Skin of body (tissue), 2 donors: ENCODE measurements around the gene FCHSD1. TPM values are rescaled to one million over a fixed set of nuclear protein-coding genes. Genes with fewer than 3 reads are reported as not detected.
"Not testable (repeated sequence)": the region's sequence is repeated elsewhere in the genome, so short reads cannot be mapped to it uniquely, and the experiment has no call there.

Experiments used
- DNase-seq: peaks from one replicate; lab custom pipeline; 2025; lab: John Stamatoyannopoulos, UW
- total RNA-seq: library from RNA; depleted of rRNA; stranded (reverse); fragments of >200 nt; gene quantifications from one replicate; pipeline ENCODE4 v1.2.3, GENCODE V29; 2014

The FCHSD1 gene
- total RNA-seq, 1 donor from 2014 or later: 22.4 TPM

GRCh38 chr5:141617682-141618029, 33.6 kb downstream of the FCHSD1 start:
- DNase-seq: no peak

GRCh38 chr5:141617128-141617527, 34.1 kb downstream of the FCHSD1 start:
- DNase-seq: no peak

GRCh38 chr5:141615991-141616720, 35.1 kb downstream of the FCHSD1 start:
- no peak for DNase-seq

- no peak for DNase-seq
Observed at GRCh38 chr5:141613344-141613743, 37.9 kb downstream of the FCHSD1 start.

- no peak for DNase-seq
Observed at GRCh38 chr5:141611289-141611688, 39.9 kb downstream of the FCHSD1 start.

GRCh38 chr5:141609921-141610320, 41.3 kb downstream of the FCHSD1 start:
- not testable (repeated sequence) for DNase-seq

GRCh38 chr5:141609044-141609443, 42.2 kb downstream of the FCHSD1 start:
- no peak for DNase-seq

- no peak for DNase-seq
Observed at GRCh38 chr5:141608557-141608956, 42.7 kb downstream of the FCHSD1 start.

- no peak for DNase-seq
Observed at GRCh38 chr5:141608046-141608445, 43.2 kb downstream of the FCHSD1 start.

- DNase-seq: no peak
Observed at GRCh38 chr5:141605523-141606277, 45.5 kb downstream of the FCHSD1 start.

GRCh38 chr5:141603923-141604717, 47.1 kb downstream of the FCHSD1 start:
- peak; percentile 77 for DNase-seq

- no peak for DNase-seq
Observed at GRCh38 chr5:141602606-141603005, 48.6 kb downstream of the FCHSD1 start.

GRCh38 chr5:141598391-141599345, 52.5 kb downstream of the FCHSD1 start:
- no peak for DNase-seq

- no peak for DNase-seq
Observed at GRCh38 chr5:141597814-141598213, 53.4 kb downstream of the FCHSD1 start.

- no peak for DNase-seq
Observed at GRCh38 chr5:141597394-141597793, 53.8 kb downstream of the FCHSD1 start.

GRCh38 chr5:141596867-141597266, 54.4 kb downstream of the FCHSD1 start:
- DNase-seq: no peak

GRCh38 chr5:141590127-141590526, 61.1 kb downstream of the FCHSD1 start:
- no peak for DNase-seq
